SK-N-SH (cell line): ENCODE data around the gene PIR. TPM values are rescaled to one million over a fixed set of nuclear protein-coding genes. Genes with fewer than 3 reads are reported as not detected.

Experiments
- CTCF ChIA-PET: fragments of 300-600, 350-600 bp; formaldehyde crosslinking; extraction: SDS; loops from one replicate; lab custom pipeline; 2021; lab: Yijun Ruan, JAX
- POLR2A ChIA-PET: fragments of 350-600 bp; sonication (Branson Sonifier 250); formaldehyde crosslinking; extraction: SDS; loops from one replicate; lab custom pipeline; 2020; ENCODE audit warnings: antibody characterized with exemption, inconsistent platforms; lab: Yijun Ruan, JAX
- DNase-seq: peaks from one replicate; pipeline ENCODE4 v3.0.0; 2012
- H2AFZ ChIP-seq: fragments of 200-600 bp; sonication (generic); 2 replicates; pipeline ENCODE4 v1.8.1; 2016; ENCODE audit warnings: antibody characterized with exemption, mild to moderate bottlenecking, low read depth
- H3F3A ChIP-seq: fragments of 200-600 bp; sonication (generic); replicated peaks from 2 replicates; pipeline ENCODE3; 2016; ENCODE audit warnings: antibody characterized with exemption, mild to moderate bottlenecking; ENCODE audit not compliant: insufficient read depth
- H3K27ac ChIP-seq, 2 experiments: fragments of 200-500 bp in 1 of 2; fragments of 200-600 bp in 1 of 2; sonication (Bioruptor generic) in 1 of 2; sonication (generic), shearing (Covaris generic) in 1 of 2; 2 replicates each; pipeline versions ENCODE4 v1.5.1 to v1.6.1; 2014 to 2016; ENCODE audit warnings: low read depth in 2 of 2, inconsistent platforms in 1 of 2, low read length in 1 of 2, mild to moderate bottlenecking in 1 of 2, mixed read lengths in 1 of 2
- H3K27me3 ChIP-seq: fragments of 200-600 bp; sonication (generic), shearing (Covaris generic); 2 replicates; pipeline ENCODE4 v1.6.1; 2016; ENCODE audit warnings: mixed run types; ENCODE audit not compliant: insufficient read depth
- H3K36me3 ChIP-seq, 2 experiments: fragments of 200-500 bp in 1 of 2; fragments of 200-600 bp in 1 of 2; sonication (Bioruptor generic) in 1 of 2; sonication (generic) in 1 of 2; replicated peaks in 1 of 2; 2 replicates each; pipeline versions ENCODE3 to v1.5.1; 2014 to 2016; ENCODE audit warnings: low read length in 1 of 2, mild to moderate bottlenecking in 1 of 2; ENCODE audit not compliant: insufficient read depth in 2 of 2, control insufficient read depth in 1 of 2
- H3K4me1 ChIP-seq, 2 experiments: fragments of 200-500 bp in 1 of 2; fragments of 200-600 bp in 1 of 2; sonication (Bioruptor generic) in 1 of 2; sonication (generic), shearing (Covaris generic) in 1 of 2; 2 replicates each; pipeline versions ENCODE4 v1.5.1 to v1.6.1; 2014 to 2016; ENCODE audit warnings: low read depth in 1 of 2, low read length in 1 of 2, mixed run types in 1 of 2; ENCODE audit not compliant: insufficient read depth in 2 of 2, control insufficient read depth in 1 of 2
- H3K4me2 ChIP-seq: fragments of 200-600 bp; sonication (generic), shearing (Covaris generic); 2 replicates; pipeline ENCODE4 v1.6.1; 2017; ENCODE audit warnings: mixed run types
- H3K4me3 ChIP-seq, 2 experiments: fragments of 200-500 bp in 1 of 2; fragments of 200-600 bp in 1 of 2; sonication (Bioruptor generic) in 1 of 2; sonication (generic), shearing (Covaris generic) in 1 of 2; 2 replicates each; pipeline versions ENCODE4 v1.5.1 to v1.8.1; 2014 to 2016; ENCODE audit warnings: low read depth in 2 of 2, inconsistent platforms in 1 of 2, low read length in 1 of 2, mild to moderate bottlenecking in 1 of 2, mixed read lengths in 1 of 2, moderate library complexity in 1 of 2
- H3K79me2 ChIP-seq: fragments of 200-600 bp; sonication (generic); 2 replicates; pipeline ENCODE4 v1.8.1; 2017; ENCODE audit warnings: mild to moderate bottlenecking; ENCODE audit not compliant: insufficient read depth
- H3K9ac ChIP-seq: fragments of 200-600 bp; sonication (generic); 2 replicates; pipeline ENCODE4 v1.6.1; 2017; ENCODE audit warnings: mixed run types
- H3K9me2 ChIP-seq: fragments of 200-600 bp; sonication (generic); 2 replicates; pipeline ENCODE4 v1.6.1; 2017; ENCODE audit warnings: mixed run types
- H3K9me3 ChIP-seq: fragments of 200-600 bp; sonication (generic); 2 replicates; pipeline ENCODE4 v1.6.1; 2017; ENCODE audit warnings: mixed run types, mild to moderate bottlenecking, moderate library complexity
- H4K20me1 ChIP-seq: fragments of 200-600 bp; sonication (generic); 2 replicates; pipeline ENCODE4 v1.6.1; 2017; ENCODE audit warnings: mild to moderate bottlenecking, mixed run types; ENCODE audit not compliant: insufficient read depth
- CHD2 ChIP-seq: fragments of 150-350 bp; IDR thresholded peaks from 2 replicates; pipeline ENCODE4 v1.6.1; 2018; ENCODE audit warnings: low read length; ENCODE audit not compliant: partially characterized antibody
- EP300 ChIP-seq, 2 experiments: IDR thresholded peaks; 2 replicates each; pipeline versions ENCODE4 v1.4.0 to v1.6.1; 2012; ENCODE audit warnings: borderline replicate concordance in 1 of 2, low read depth in 1 of 2, low read length in 1 of 2
- FOSL2 ChIP-seq: IDR thresholded peaks from 2 replicates; pipeline ENCODE4 v1.4.0; 2012; ENCODE audit warnings: low read depth, mild to moderate bottlenecking, moderate library complexity, borderline replicate concordance
- GABPA ChIP-seq: IDR thresholded peaks from 2 replicates; pipeline ENCODE4 v1.4.0; 2012; ENCODE audit warnings: low read depth, mild to moderate bottlenecking
- JUND ChIP-seq: IDR thresholded peaks from 2 replicates; pipeline ENCODE4 v1.4.0; 2012
- NFIC ChIP-seq: IDR thresholded peaks from 2 replicates; pipeline ENCODE4 v1.4.0; 2012; ENCODE audit warnings: borderline replicate concordance
- RCOR1 ChIP-seq: fragments of 150-350 bp; IDR thresholded peaks from 2 replicates; pipeline ENCODE4 v1.6.1; 2017; ENCODE audit warnings: antibody characterized with exemption, low read length
- RFX5 ChIP-seq: IDR thresholded peaks from 2 replicates; pipeline ENCODE4 v1.6.1; 2012; ENCODE audit warnings: mild to moderate bottlenecking, improper control_type of control experiment, low read length
- RXRA ChIP-seq: IDR thresholded peaks from 2 replicates; pipeline ENCODE4 v1.4.0; 2012; ENCODE audit warnings: low read depth, mild to moderate bottlenecking, borderline replicate concordance
- SIN3A ChIP-seq: IDR thresholded peaks from 2 replicates; pipeline ENCODE4 v1.6.1; 2012; ENCODE audit warnings: low read depth, mild to moderate bottlenecking, low read length, moderate library complexity, borderline replicate concordance
- SMC3 ChIP-seq: IDR thresholded peaks from 2 replicates; pipeline ENCODE4 v1.6.1; 2012; ENCODE audit warnings: low read depth, low read length, improper control_type of control experiment
- TCF12 ChIP-seq: IDR thresholded peaks from 2 replicates; pipeline ENCODE4 v1.4.0; 2012
- WGBS: methylation state at CpG from one replicate; pipeline ENCODE4 v1.1.6; 2017; ENCODE audit warnings: low lambda C conversion rate; 5-methylcytosine and 5-hydroxymethylcytosine counted together
- polyA plus RNA-seq, 3 experiments: library from polyadenylated mRNA; depleted of rRNA; stranded (reverse); fragments of >200 nt; gene quantifications; 2 replicates each; pipeline ENCODE4 v1.2.3, GENCODE V29; 2012
- TF ChIP-seq, protein P1 (sequence below): fragments of 200-600 bp; sonication (generic); IDR thresholded peaks from 2 replicates; pipeline ENCODE4 v1.6.1; 2017; ENCODE audit warnings: antibody characterized with exemption, mild to moderate bottlenecking, moderate library complexity
- TF ChIP-seq, protein P2 (sequence below): IDR thresholded peaks from 2 replicates; pipeline ENCODE4 v1.4.0; 2012; ENCODE audit warnings: low read depth
- TF ChIP-seq, protein P3 (sequence below): IDR thresholded peaks from 2 replicates; pipeline ENCODE4 v1.6.1; 2012; ENCODE audit warnings: mild to moderate bottlenecking, low read depth, low read length, moderate library complexity

Gene PIR
- polyA plus RNA-seq, 1 of the 3 experiments (the other 2 are of a cell fraction), result 12.3 TPM

DNA sequence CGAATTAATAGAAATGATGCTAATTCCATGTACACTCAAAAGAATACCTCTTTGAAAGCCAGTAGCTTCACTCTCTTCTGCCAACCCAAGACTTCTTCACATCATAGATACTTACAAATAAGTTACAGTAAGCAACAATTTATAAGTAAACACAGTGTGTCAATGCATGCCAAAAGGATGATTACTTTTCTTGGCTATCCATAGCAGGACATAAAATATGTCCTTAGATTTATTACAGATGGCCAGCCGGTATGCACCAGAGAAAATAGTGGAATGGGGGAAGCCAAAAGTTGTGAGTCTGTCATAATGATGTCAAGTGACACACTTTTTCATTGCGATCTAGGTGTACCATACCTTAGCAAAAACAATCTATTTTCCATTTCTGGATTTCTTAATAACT lies 6.8 kb upstream of the PIR start (continued):
- TF ChIP-seq, protein P1, sequence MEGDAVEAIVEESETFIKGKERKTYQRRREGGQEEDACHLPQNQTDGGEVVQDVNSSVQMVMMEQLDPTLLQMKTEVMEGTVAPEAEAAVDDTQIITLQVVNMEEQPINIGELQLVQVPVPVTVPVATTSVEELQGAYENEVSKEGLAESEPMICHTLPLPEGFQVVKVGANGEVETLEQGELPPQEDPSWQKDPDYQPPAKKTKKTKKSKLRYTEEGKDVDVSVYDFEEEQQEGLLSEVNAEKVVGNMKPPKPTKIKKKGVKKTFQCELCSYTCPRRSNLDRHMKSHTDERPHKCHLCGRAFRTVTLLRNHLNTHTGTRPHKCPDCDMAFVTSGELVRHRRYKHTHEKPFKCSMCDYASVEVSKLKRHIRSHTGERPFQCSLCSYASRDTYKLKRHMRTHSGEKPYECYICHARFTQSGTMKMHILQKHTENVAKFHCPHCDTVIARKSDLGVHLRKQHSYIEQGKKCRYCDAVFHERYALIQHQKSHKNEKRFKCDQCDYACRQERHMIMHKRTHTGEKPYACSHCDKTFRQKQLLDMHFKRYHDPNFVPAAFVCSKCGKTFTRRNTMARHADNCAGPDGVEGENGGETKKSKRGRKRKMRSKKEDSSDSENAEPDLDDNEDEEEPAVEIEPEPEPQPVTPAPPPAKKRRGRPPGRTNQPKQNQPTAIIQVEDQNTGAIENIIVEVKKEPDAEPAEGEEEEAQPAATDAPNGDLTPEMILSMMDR, result no peak
- TF ChIP-seq CHD2 (no peak), RCOR1 (no peak), RFX5 (no peak), EP300 (IDR thresholded peaks at IDR 0.05; ENCODE audit: borderline replicate concordance in 1 of 2, low read depth in 1 of 2, low read length in 1 of 2) (no peak), JUND (no peak), SIN3A (no peak), TCF12 (no peak), NFIC (no peak), RXRA (no peak)
- TF ChIP-seq, all 33 proteins: peak for 0

DNA sequence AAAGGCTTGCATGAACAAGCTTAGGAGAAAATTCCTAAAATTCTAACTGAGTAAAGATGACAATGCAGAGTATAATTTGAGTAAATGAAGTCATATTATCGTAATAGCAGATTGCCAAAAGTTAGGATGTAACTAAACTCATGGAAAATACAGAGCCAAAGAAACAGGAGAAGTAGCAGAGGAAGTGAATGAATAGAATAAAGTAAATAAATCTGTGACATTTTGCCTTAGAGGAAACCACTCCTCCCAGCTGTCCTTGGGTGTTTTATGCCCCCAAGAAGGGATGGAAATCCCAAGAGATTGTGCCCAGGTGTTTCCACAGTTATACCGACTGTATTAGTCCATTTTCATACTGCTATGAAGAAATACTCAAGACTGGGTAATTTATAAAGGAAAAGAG lies 5.6 kb upstream of the PIR start:
- Histone ChIP-seq H3K9me3 (no peaks in the 10 kb centered on the region), H3K27ac (no peak overlapping the region), H3K9ac (no peak overlapping the region), H3K4me1 (no peaks in the 10 kb centered on the region; a peak in 1 of 4 replicates)
- DNase-seq, result no peak
- TF ChIP-seq RCOR1 (no peak), GABPA (no peak), SMC3 (no peak), FOSL2 (no peak)
- TF ChIP-seq, protein P2, sequence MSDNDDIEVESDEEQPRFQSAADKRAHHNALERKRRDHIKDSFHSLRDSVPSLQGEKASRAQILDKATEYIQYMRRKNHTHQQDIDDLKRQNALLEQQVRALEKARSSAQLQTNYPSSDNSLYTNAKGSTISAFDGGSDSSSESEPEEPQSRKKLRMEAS, result no peak
- TF ChIP-seq, protein P3, sequence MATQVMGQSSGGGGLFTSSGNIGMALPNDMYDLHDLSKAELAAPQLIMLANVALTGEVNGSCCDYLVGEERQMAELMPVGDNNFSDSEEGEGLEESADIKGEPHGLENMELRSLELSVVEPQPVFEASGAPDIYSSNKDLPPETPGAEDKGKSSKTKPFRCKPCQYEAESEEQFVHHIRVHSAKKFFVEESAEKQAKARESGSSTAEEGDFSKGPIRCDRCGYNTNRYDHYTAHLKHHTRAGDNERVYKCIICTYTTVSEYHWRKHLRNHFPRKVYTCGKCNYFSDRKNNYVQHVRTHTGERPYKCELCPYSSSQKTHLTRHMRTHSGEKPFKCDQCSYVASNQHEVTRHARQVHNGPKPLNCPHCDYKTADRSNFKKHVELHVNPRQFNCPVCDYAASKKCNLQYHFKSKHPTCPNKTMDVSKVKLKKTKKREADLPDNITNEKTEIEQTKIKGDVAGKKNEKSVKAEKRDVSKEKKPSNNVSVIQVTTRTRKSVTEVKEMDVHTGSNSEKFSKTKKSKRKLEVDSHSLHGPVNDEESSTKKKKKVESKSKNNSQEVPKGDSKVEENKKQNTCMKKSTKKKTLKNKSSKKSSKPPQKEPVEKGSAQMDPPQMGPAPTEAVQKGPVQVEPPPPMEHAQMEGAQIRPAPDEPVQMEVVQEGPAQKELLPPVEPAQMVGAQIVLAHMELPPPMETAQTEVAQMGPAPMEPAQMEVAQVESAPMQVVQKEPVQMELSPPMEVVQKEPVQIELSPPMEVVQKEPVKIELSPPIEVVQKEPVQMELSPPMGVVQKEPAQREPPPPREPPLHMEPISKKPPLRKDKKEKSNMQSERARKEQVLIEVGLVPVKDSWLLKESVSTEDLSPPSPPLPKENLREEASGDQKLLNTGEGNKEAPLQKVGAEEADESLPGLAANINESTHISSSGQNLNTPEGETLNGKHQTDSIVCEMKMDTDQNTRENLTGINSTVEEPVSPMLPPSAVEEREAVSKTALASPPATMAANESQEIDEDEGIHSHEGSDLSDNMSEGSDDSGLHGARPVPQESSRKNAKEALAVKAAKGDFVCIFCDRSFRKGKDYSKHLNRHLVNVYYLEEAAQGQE, result no peak
- TF ChIP-seq, all 33 proteins: peak for 0
- Histone ChIP-seq H3K27me3 (peaks cover 36% of the 10 kb centered on the region; the same call in 1 of the 2 replicates), H3K4me3 (no peak overlapping the region), H3F3A (no peaks in the 10 kb centered on the region), H3K4me2 (no peak overlapping the region), H3K9me2 (no peaks in the 10 kb centered on the region), H3K79me2 (no peaks in the 10 kb centered on the region), H4K20me1 (no peaks in the 10 kb centered on the region), H2AFZ (no peak overlapping the region), H3K36me3 (no peaks in the 10 kb centered on the region)
- CTCF ChIA-PET, result interaction anchor here (0.6 to 1.5 kb wide), 8 partner anchors 8 to 251 kb away, joined by 3 to 6 read pairs (median 3); no protein-coding TSS in a partner anchor
- POLR2A ChIA-PET, result no interaction called here
- WGBS, result 36% methylated on average over 2 of the region's 2 CpGs
